Mononuclear cell (primary cell): Measurements from ENCODE around the gene MPPED2. TPM values are rescaled to one million over a fixed set of nuclear protein-coding genes. Genes with fewer than 3 reads are reported as not detected.

Experiments
- H3K27me3 ChIP-seq: 2 replicates; pipeline ENCODE4 v1.6.0; 2011; ENCODE audit warnings: low read length, control low read depth; ENCODE audit not compliant: insufficient read depth
- H3K4me1 ChIP-seq: 2 replicates; pipeline ENCODE4 v1.5.1; 2011; ENCODE audit warnings: mild to moderate bottlenecking, low read length, control low read depth; ENCODE audit not compliant: insufficient read depth
- H3K4me3 ChIP-seq: 2 replicates; pipeline ENCODE4 v1.5.1; 2011; ENCODE audit warnings: mild to moderate bottlenecking, low read length, moderate library complexity
- H3K9me3 ChIP-seq: 2 replicates; pipeline ENCODE4 v1.5.1; 2011; ENCODE audit warnings: low read depth, mild to moderate bottlenecking, control low read depth, low read length
- total RNA-seq: library from RNA; depleted of rRNA; stranded (reverse); fragments of >200 nt; gene quantifications from one replicate; pipeline ENCODE4 v1.2.3, GENCODE V29; 2012

Gene MPPED2
- total RNA-seq, 1 donor: 0.21 TPM

- no peaks in the 10 kb centered on the region for H3K9me3 ChIP-seq
- H3K27me3 ChIP-seq: no peaks in the 10 kb centered on the region
- no peaks in the 10 kb centered on the region for H3K4me1 ChIP-seq
- no peak overlapping the region for H3K4me3 ChIP-seq
Measured at GRCh38 chr11:30424321-30424720, 161.8 kb downstream of the MPPED2 start.

GRCh38 chr11:30423886-30424285 is 162.3 kb downstream of the MPPED2 start:
- H3K9me3 ChIP-seq: no peaks in the 10 kb centered on the region
- H3K4me1 ChIP-seq: no peaks in the 10 kb centered on the region
- no peak overlapping the region for H3K4me3 ChIP-seq
- H3K27me3 ChIP-seq: no peaks in the 10 kb centered on the region

- Histone ChIP-seq H3K9me3 (no peaks in the 10 kb centered on the region), H3K4me3 (no peak overlapping the region), H3K27me3 (no peaks in the 10 kb centered on the region), H3K4me1 (no peaks in the 10 kb centered on the region)
Measured at GRCh38 chr11:30423279-30423648, 162.9 kb downstream of the MPPED2 start.

GRCh38 chr11:30422447-30423278 is 163.5 kb downstream of the MPPED2 start:
- Histone ChIP-seq H3K9me3 (no peaks in the 10 kb centered on the region), H3K4me3 (no peak overlapping the region), H3K27me3 (no peaks in the 10 kb centered on the region), H3K4me1 (no peaks in the 10 kb centered on the region)

GRCh38 chr11:30420233-30420787 is 165.8 kb downstream of the MPPED2 start:
- H3K4me1 ChIP-seq: no peaks in the 10 kb centered on the region
- no peaks in the 10 kb centered on the region for H3K27me3 ChIP-seq
- H3K9me3 ChIP-seq: no peaks in the 10 kb centered on the region
- no peak overlapping the region for H3K4me3 ChIP-seq

- H3K4me3 ChIP-seq: no peak overlapping the region
- H3K9me3 ChIP-seq: no peaks in the 10 kb centered on the region
- no peaks in the 10 kb centered on the region for H3K4me1 ChIP-seq
- no peaks in the 10 kb centered on the region for H3K27me3 ChIP-seq
Measured at GRCh38 chr11:30414806-30415205, 171.3 kb downstream of the MPPED2 start.

GRCh38 chr11:30414244-30414643 is 171.9 kb downstream of the MPPED2 start:
- Histone ChIP-seq H3K4me3 (no peak overlapping the region), H3K27me3 (no peaks in the 10 kb centered on the region), H3K4me1 (no peaks in the 10 kb centered on the region), H3K9me3 (no peaks in the 10 kb centered on the region)

GRCh38 chr11:30412509-30412908 is 173.6 kb downstream of the MPPED2 start:
- H3K27me3 ChIP-seq: no peaks in the 10 kb centered on the region
- H3K4me1 ChIP-seq: no peaks in the 10 kb centered on the region
- no peak overlapping the region for H3K4me3 ChIP-seq
- no peaks in the 10 kb centered on the region for H3K9me3 ChIP-seq

GRCh38 chr11:30411383-30411782 is 174.8 kb downstream of the MPPED2 start:
- Histone ChIP-seq H3K9me3 (no peaks in the 10 kb centered on the region), H3K27me3 (no peaks in the 10 kb centered on the region), H3K4me1 (no peaks in the 10 kb centered on the region), H3K4me3 (no peak overlapping the region)

GRCh38 chr11:30406978-30407762 is 179.0 kb downstream of the MPPED2 start:
- Histone ChIP-seq H3K27me3 (no peaks in the 10 kb centered on the region), H3K4me1 (no peaks in the 10 kb centered on the region), H3K4me3 (no peak overlapping the region), H3K9me3 (no peaks in the 10 kb centered on the region)

- Histone ChIP-seq H3K4me1 (no peaks in the 10 kb centered on the region), H3K9me3 (no peaks in the 10 kb centered on the region)
Measured at GRCh38 chr11:30405385-30405784, 180.8 kb downstream of the MPPED2 start.

GRCh38 chr11:30404136-30404535 is 182.0 kb downstream of the MPPED2 start:
- H3K4me1 ChIP-seq: no peaks in the 10 kb centered on the region
- H3K9me3 ChIP-seq: no peaks in the 10 kb centered on the region
- H3K4me3 ChIP-seq: no peak overlapping the region
- H3K27me3 ChIP-seq: no peaks in the 10 kb centered on the region

More at GRCh38 chr11:30405385-30405784, 180.8 kb downstream of the MPPED2 start:
- H3K27me3 ChIP-seq: no peaks in the 10 kb centered on the region
- no peak overlapping the region for H3K4me3 ChIP-seq

- Histone ChIP-seq H3K9me3 (no peaks in the 10 kb centered on the region), H3K4me3 (no peak overlapping the region), H3K4me1 (no peaks in the 10 kb centered on the region), H3K27me3 (no peaks in the 10 kb centered on the region)
Measured at GRCh38 chr11:30395751-30396150, 190.4 kb downstream of the MPPED2 start.

GRCh38 chr11:30393012-30393411 is 193.1 kb downstream of the MPPED2 start:
- no peaks in the 10 kb centered on the region for H3K27me3 ChIP-seq
- no peak overlapping the region for H3K4me3 ChIP-seq
- H3K9me3 ChIP-seq: no peaks in the 10 kb centered on the region
- no peaks in the 10 kb centered on the region for H3K4me1 ChIP-seq

GRCh38 chr11:30392221-30392784 is 193.8 kb downstream of the MPPED2 start:
- H3K9me3 ChIP-seq: no peaks in the 10 kb centered on the region
- H3K27me3 ChIP-seq: no peaks in the 10 kb centered on the region
- H3K4me1 ChIP-seq: no peaks in the 10 kb centered on the region
- H3K4me3 ChIP-seq: no peak overlapping the region
